ENCODE measurements around the gene PRR16.
"Not testable (repeated sequence)": the region's sequence is repeated elsewhere in the genome, so short reads cannot be mapped to it uniquely, and the experiment has no call there.

Gene PRR16

DNA sequence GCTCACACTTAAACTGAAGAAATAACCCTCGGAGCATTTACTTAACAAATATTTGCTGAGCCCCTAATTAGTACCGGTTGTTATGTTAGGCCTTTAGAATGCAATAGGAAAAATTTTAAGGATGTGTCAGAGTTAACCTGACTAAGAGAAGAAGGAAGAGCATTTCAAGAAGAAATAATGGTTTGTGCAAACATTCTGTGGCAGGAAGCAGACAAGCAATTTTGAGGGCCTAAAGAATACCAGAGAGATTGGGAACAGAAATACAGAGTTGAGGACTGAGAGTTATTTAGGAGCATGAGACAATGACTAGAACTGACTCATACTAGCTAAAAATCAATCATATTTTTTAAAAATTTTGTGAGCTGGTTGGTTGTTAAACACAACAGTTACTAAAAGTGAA lies 218.8 kb downstream of the PRR16 start:
- DNase-seq: no peak

DNA sequence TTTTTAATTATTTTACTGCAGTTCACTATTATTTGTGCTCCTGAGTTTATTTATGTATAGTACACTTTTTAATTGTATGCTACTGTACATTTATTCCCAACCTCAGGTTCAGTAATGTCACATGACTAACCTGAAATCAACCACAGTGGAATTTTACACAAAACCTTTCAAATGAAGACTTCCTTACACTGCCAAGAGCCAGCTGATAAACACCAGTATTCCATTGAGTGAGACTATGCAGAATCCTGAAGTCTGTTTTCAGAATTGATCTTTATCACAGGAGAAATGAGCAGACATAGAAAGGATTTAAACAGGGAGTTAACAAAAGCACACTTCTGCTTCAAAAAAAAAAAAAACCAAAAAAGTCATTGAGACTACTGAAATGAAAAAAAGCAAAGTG lies 219.5 kb downstream of the PRR16 start:
- no peak for DNase-seq

DNA sequence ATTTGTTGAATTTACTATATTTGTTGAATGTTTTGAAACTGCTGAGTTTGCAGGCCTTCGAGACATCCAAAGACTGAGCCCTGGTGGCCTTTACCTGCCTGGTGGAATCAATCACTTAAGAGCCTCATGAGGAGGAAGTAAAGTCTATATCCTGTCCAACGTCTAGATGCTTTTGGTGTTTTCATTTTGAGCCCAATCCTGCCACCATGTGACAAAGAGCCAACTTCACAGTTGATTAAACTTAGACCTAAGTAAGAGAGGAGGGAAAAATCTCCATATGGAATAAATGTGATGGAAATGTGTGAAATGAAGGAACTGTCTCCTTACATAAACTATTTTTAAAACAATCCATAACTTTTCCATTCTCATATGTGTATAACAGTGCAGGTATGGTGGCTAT lies 220.1 kb downstream of the PRR16 start:
- no peak for DNase-seq

DNA sequence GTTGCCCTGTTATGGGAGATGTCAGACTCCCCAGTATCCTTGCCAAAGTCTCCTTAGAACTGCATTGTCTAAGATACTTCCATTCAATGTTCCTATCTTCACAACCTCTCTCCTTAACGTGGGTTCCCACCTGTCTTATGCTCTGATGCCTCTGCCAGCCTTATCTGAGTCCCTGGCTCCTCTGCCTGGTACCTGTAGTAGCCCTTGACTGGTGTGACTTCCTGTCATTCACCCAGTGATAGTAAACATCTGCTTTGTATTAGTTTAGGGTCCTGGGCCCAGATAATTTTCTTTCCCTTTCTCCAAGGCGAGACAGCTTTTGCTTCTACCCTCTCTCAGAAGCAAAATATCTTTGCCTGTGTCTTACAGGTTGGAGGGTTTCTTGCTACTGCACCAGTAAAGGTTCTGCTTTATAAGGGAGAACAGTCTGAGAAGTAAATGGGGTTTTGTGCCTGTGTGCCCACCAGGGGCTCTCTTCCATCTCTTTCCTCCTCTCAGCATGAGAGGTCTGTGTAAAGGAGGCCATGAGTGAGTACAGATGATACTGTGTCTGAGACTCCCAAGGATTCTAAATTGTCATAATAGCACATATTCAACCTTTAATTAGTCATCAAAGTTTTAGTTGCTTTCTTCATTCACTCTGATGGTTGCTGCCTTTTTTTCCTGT lies 220.8 kb downstream of the PRR16 start:
- peak in 1 of 3 experiments; percentile 1 for DNase-seq

DNA sequence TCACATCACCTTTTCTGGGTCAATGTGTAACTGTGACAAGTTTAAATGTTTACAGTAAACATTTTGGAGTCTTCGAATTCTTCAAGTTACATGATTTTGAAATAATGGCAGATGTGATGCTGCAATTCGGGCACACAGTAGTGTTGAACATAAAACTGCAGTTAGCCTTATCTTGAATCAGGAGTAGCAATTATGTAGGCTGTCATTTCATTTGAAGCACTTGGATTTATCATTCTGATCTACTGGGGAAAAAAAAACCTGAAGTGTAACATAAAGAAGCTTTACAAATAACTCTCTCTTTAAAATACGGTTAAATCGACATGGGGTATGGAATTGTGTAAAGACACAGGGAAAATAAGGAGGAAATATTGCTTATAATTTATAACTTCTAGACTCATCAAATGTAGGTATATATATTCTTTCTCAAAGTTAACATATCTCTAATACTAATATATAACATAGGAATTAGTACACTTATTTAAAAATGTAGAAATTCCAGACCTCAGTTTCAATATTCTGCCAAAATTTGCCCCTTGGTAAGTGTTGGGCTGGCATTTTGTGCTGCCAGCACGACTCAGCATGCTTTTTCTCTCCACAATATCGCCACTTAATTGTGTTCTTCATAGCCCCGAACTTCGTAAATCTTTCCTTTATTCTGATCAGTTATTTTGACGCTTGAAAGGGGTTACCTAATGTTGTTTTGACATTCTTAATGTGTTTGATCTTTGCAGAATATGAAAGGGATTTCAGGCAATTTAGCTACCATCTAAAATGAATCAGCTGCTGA lies 226.7 kb downstream of the PRR16 start:
- DNase-seq: peak in 1 of 3 experiments; percentile 4

DNA sequence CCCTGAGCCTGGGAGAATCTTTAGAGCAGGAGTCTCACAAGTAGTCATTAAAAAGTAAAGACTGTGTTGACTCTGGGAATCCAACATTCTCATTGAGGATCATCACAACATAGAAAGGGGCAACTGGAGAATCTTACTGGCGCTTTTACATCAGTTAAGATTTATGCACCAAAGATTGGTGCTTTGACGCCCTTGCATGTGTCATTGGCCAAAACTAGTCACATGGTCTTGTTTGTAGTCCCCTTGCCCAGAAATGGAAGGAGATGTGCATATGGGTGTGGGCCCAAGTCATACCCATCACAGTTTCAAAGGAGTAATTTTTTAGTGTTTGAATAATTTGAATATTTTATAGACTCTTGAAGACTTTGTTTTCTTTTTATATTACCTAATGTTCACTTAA lies 228.2 kb downstream of the PRR16 start:
- DNase-seq: no peak

DNA sequence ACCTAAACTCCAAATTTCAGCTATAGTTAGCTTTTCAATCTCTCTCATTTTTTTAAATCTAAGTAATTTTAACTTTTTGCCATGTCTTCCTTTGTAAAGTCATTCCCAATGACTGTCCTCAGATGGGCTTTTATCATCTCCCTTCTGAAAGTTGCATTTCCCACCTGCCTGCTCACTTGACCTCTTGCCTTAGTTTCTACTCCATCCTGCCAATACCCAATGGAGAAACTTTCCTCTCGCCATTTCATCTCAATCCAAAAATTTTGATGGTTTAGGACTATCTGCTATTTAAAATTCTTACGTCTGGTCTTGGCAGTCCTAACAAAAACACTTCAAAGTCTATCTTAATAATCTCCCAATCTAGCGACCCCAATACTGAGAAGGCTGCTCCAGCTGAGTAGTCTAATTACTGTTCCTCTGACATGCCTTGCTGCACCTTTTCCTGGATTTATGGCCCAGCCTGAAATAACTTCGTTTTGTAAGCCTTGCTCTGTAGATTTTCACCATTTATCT lies 231.3 kb downstream of the PRR16 start:
- DNase-seq: no peak

DNA sequence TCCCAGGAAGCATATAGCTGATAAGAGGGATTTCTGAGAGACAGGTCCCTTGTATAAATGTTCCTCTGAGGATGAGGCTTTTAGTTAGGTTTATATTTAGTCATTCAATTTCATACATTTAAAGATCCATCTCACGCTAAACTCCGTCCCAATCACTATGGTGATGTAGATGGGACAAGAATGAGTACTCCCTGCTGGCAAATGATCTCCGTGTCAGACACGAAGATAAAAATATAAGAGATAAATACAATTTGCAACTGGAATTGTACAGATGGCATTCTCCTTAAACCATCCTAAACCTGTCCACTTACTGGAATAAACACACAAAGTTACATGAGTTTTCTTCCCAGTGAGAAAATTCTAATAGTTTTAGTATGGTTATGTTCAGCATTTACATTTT lies 233.0 kb downstream of the PRR16 start:
- DNase-seq: no peak

DNA sequence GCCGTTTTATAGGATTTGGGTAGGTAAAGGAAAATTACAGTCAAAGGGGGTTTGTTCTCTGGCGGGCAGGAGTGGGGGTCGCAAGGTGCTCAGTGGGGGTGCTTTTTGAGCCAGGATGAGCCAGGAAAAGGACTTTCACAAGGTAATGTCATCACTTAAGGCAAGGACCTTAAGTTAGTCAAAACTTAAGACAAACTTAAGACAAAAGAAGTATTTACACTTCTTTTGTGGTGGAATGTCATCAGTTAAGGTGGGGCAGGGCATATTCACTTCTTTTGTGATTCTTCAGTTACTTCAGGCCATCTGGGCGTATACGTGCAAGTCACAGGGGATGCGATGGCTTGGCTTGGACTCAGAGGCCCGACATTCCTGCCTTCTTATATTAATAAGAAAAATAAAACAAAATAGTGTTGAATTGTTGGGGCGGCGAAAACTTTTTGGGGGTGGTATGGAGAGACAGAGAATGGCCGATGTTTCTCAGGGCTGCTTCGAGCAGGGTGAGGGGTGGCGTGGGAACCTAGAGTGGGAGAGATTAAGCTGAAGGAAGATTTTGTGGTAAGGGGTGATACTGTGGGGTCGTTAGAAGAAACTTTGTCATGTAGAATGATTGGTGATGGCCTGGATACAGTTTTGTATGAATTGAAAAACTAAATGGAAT lies 233.7 kb downstream of the PRR16 start:
- not testable (repeated sequence) for DNase-seq

DNA sequence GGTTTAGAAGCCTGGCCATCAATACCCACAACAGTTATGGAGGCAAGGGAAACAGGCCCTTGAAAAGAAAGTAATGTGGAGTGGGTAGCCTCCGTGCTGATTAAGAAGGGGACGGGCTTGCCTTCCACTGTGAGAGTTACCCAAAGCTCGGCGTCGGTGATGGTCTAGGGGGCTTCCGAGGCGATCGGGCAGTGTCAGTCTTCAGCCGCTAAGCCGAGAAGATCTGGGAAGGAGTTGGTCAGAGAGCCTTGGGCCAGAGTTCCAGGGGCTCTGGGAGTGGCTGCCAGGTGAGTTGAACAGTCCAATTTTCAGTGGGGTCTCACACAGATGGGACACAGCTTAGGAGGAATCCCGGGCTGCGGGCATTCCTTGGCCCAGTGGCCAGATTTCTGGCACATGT lies 236.6 kb downstream of the PRR16 start:
- not testable (repeated sequence) for DNase-seq

DNA sequence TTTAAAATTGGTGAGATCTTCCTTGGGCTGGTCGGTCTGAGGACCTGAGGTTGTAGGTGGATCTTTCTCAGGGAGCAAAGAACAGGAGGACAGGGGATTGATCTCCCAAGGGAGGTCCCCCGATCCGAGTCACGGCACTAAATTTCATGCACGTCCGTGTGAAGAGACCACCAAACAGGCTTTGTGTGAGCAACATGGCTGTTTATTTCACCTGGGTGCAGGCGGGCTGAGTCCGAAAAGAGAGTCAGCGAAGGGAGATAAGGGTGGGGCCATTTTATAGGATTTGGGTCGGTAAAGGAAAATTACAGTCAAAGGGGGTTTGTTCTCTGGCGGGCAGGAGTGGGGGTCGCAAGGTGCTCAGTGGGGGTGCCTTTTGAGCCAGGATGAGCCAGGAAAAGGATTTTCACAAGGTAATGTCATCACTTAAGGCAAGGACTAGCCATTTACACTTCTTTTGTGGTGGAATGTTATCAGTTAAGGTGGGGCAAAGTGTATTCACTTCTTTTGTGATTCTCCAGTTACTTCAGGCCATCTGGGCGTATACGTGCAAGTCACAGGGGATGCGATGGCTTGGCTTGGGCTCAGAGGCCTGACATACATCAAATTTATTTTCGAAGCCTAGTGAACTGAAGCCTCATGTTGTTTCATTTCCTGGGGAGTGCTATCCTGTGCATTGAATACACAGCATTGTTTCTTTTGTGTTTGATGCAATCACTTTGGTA lies 238.9 kb downstream of the PRR16 start:
- not testable (repeated sequence) for DNase-seq

DNA sequence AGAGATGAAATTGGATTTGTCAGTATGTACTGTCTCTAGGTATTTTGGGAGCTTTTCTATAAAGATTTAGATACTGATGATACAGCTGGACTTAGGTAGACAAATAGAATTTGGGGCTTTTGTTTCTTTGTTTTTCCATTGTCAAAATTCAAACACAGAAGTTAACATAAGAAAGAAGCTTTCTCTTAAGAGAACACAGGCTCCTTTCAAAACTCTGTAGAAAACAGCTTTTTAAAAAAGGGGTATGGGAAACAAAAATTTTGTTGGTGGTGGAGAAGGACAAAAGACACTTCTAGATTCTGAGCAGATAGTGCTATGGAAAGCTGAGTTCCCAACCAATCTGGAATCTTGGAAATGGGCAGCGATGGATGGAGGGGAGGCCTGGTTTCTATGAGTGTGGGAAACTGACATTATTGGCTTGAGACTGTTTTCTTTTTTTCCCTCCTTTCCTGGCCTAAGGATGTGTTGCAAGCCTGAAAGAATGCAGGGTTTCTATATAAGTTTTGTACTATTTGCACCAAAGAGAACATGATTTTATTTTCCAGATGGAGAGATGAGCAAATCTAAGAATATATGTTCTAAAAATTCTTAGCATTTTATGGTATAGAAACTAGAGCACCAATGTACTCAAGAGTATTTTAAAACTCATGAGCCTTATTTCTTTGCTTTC lies 240.0 kb downstream of the PRR16 start:
- DNase-seq: no peak

DNA sequence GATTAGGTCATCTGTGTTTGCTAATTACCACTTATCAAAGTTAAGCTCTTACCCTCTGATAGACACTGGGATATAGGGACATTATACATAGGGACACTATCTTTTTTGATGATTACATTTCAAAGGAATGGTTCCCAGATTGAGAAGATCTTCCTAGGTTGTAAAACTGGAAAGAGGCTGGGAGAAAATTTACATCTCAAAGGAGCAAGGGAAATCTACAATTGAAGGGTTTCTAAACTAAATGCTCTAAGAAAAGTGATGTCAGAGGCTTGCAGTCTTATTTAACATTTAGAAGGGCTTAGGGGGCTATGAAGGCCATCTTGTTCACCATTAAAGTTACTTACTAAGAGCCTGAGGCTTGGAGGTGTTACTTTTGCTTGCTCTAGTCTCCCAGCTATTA lies 242.8 kb downstream of the PRR16 start:
- no peak for DNase-seq

DNA sequence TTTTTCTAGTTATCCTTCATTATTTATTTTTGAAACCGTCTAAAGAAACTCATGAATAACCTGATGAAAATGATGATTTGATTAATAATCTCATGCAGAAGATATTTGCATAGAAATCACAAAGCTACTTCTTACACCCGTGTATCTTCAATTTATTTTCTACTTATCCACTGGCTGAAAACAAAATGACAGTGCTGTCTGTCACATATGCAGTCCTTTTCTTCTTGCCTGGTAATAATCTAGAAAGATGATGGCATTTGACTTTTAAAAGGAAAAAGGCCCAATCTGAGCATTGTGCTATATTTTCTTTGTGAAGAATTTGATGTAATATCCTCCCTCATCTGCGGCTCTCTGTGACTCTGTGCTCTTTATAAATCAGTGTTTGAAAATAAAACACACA lies 253.3 kb downstream of the PRR16 start:
- DNase-seq: no peak

DNA sequence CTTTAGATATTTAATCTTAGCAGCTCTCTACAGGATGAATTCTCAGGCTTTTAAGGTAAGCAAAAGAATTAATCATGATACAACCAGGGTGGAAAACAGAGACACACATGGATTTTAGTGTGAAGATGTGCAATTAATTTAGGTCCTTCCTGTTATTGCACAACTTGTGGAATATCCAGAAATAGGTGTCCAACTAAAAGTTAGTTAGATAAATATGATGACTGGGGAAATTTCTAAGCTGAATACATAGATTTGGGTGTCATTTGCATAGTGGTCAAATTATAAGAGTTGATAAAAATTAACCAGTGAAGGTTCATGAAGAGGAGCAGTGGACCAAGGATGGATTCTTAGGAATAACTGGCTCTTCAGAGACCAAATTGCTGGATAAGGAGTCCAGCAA lies 266.1 kb downstream of the PRR16 start:
- no peak for DNase-seq

DNA sequence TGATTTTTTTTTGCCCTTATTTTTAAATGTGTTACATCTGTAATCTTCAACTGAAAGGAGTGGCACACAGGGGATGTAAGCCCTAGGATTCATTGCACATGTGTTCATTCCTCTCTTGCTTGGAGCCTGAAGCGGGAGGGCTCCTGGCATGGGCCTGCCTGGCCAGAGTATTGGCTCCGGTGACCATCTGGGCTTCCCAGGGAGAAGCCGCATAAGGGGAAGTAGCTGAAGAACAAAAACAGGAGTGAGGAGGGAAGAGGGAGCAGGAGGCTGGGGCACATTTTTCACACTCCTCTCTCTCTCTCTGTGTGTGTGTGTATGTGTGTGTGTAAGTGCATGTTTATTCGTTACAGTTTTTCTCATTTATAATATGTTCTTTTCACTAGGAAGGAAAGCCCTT lies 269.9 kb downstream of the PRR16 start:
- no peak for DNase-seq

DNA sequence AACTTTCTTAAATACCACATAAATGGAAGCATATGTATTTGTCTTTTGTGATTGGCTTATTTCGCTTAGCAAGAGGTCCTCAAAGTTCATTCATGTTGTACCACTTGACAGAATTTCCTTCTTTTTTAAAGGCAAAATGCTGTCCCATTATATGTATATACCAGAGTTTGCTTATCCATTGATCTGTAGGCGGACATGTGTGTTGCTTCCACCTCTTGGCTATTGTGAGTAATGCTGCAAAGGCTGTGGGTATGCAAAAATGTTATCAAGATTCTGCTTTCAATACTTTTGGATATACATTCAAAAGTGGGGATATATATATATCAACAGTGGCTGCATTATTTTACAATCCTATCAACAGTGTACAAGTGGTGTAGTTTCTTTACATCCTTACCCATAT lies 271.0 kb downstream of the PRR16 start:
- DNase-seq: no peak
